Stimulated activated CD4-positive, alpha-beta T cell treated with anti-CD3 and anti-CD28 coated beads, Interleukin-4, amount 100 ng/mL, for 48 hours (primary cell): ENCODE measurements around the gene PITPNC1.
"Not testable (repeated sequence)": the region's sequence is repeated elsewhere in the genome, so short reads cannot be mapped to it uniquely, and the experiment has no call there.

Experiments
- DNase-seq, 2 donors: peaks; one replicate each; pipeline ENCODE4 v3.0.0-alpha.2; 2020; ENCODE audit warnings: low read depth in 2 of 2

Gene PITPNC1

DNA sequence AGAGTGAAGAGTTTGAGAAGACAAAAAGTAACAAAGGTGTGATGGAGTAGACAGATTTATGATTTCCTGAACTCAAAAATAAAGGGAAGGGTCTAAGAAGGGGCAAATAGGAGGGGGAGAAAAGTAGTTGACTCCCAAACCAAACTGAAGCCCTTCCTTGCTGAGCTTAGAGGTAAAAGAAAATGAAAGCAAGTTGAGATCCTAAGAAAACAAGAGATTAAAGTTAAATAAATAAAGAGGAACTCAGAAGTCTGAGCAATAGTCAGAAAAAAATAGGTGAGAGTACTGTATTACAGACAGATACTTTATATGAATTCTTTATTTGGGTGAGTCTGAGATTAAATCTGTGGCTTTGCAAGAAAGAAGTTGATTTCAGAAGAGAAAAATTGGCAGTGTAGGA is 7.4 kb upstream of the PITPNC1 start:
- DNase-seq = no peak

DNA sequence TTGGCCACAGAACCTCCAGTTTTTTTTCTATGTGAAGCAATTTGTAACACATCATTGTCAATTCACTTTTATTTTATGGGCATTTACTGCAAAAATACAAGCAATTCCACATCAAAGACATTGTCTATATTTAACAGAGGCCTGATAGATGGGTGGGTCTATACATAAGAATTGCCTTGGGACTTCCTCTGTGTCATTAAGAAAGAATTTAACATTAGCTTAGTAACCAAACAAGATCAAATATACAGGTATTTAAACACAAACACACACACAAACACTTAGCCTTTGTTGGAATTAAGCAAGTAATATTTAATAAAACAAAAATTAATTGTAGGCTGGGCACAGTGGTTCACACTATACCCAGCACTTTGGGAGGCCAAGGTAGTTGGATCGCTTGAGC is 4.3 kb upstream of the PITPNC1 start:
- DNase-seq = no peak

DNA sequence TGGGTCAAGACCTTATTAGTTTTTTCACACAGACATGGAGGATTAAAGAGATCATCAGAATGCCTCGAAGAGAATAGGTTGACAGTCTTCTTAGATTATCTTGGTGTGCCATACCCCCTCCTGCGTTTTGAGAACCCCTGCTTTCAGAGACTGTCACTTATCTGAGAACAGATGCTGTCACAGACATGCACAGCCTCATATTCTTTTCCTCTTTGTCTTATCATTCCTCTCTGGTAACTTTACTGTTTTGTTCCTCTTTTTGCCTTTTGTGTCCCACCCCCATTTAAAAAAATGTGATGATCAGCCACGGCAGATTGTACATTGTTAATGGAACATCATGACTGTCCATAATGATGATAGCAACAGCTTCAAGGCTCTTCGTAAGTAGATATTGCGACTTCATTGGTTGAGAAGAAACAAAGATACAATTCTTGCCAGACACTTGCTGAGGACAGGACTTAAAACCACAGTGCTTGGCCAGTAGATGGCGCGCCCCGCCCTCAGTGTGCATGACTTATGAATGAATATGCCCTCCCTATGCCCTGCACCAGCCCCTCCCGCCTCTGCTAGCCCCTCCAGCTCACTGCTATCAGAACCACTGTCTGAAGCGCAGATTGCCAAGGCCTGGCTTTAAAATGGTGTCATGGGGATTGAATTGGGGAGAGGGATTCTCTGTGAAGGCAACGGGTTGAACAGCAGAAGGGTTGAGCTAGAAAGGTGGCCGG is 2.6 kb upstream of the PITPNC1 start:
- peak; percentile 81 to 84 for DNase-seq

DNA sequence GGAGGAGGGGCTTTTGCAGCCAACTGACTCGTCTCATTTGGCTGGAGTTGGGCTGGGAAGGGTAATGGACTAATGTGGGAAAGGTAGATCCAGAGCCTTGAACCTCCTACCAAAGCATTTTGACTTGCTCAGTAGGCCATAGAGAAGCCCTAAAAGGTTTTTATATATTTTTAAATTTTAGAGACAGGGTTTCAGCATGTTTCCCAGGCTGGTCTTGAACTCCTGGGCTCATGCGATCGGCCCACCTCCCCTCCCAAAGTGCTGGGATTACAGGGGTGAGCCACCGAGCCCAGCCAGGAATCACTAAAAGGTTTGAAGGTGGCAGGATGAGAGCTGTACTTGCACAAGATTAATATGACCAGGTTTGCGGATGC is 2.0 kb upstream of the PITPNC1 start:
- no peak for DNase-seq

DNA sequence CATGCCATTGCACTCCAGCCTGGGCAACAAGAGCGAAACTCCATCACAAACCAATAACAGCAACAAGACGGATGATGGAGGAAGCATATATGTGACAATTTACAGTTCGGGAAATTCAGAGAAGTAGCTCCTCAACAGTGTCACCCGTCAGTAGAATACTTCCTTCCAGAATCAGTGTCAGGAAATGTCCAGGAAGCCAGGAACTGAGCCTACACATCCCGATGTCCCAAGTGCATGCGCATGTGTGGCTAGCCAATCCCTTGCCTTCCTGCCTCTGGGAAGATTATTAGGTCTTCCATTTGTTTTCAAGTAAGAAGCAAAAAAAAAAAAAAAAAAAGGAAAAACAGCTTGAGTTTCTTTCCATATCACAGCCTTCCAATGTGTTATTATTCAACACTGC is 1.4 kb upstream of the PITPNC1 start:
- DNase-seq = no peak

DNA sequence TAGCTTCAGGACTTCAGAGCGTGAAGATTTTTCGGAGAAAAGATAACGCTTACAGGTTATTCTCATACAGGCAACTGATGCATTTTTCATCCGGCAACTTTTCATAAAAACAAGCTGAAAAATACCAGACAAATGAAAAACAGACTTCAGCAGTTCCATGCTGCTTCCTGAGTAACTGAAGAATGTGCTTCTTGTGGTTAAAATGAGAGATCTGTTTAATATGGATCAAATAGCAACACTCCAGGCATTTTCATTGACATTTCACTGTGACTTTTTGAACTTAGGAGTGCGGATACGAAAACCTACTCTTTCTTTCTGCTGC is 705 bp upstream of the PITPNC1 start:
- DNase-seq = no peak

DNA sequence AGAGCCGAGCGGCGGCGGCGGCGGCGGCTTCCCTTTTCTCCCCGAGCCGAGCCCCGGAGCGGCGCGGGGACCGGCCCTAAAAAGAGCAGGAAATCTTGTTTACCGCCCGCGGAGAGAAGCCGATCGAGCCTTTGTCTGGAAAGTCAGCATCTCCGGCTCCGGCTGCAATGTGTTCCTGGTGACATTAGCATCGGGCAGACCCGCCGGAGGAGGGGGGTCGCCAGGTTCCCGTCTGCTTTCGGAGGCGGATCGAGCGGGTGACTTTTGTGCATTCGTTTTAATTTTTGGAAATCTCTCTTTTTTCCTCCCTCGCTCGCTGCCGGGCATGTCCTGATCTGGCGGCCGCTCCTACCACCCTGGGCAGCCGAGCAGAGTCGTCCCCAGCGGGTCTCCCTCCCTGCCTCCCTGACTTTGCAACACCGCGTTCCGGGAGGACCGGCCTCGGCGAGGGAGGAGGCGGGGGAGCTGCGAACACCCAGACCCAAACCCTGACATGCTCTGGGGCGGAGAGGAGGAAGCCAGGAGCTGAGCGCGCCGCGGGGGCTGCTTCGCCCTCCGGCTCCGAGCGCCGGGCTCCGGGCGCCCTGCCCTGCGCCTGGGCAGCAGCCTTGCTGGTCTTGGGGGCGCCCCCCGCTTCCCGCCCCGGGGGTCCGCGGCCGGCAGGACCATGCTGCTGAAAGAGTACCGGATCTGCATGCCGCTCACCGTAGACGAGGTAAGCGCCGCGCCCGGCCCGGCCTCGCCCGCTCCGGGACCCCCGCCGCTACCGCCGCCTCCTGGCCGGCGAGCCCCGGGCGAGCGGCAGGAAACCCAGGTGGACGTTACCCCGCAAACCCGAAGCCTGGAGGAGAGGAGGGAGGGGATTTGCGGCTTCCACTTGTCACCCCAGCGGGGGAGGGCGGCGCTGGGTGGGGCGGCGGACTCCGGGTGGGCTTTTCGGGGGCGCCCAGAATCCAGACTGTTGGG is 690 bp downstream of the PITPNC1 start:
- DNase-seq = peak in 1 of 2 donors; percentile 39

DNA sequence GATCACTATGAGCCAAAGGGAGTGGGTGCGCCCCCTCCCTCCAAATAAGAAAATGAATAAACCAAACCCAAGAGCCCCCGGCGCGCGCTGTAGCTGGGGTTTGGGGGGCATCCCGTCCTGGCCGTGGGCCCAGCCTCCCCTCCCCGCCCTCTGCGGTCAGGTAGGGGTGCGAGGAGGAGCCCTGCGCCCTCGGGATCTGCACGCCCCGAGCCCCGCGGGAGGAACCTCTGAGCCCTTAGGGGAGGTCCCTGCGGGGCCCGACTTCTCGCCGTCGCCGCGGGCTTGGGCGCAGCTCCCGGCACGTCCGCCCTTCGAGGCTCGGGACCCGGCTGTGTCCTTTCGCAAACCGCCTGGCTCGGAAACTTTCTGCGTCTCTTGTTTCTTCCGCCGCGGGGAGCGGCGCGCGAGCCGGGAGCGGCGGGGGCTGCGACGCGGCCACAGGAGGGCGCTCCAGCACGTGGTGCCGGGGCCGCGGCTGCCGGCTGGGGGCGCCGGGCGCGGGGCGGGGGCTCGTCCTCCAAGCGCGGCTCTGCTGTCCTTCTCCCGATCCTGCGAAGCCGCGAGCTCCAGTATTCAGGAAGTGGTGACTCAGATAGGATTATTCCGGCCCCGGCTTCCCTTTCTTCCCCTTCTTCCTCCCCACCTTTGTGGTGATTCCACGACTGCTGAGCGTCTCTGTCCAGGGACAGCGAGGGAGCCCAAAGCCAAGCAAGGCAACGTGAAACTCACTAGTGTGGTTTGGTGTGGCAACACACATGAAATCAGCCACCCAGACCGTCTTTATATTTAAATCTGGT is 1.6 kb downstream of the PITPNC1 start:
- DNase-seq = peak; percentile 68 to 69

DNA sequence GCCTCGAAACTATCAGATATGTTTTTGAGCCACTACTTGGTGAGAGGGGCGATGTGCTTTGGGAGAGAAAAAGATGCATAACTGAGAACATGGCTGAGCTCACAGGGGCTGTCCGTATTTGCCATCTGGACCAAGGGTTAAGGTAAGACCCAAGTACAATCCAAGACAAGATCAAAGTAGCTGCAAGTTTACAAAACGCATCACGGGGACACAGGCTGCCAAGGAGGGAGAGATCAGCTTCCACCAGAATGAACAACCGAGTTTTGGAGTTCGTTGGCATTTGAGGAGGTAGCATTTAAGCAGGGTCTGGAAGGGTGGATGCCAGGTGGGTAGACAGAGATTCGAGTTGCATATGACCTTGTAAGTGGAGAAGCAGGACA is 2.2 kb downstream of the PITPNC1 start:
- DNase-seq = no peak

DNA sequence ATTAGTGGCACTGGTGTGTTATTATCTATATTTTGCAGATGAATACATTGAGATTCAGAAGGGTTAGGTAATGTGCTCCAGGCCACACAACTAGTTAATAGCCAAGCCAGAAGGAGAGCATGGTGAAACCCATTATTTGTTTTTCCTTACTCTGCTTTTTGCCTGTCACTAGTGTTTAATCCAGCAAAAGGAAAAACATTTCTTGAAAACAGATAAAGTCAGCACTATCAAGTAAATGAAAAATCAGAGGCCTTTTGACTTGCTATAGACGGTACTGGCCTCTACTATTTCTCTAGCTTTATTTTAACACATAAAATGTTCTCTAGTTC is 4.8 kb downstream of the PITPNC1 start:
- no peak for DNase-seq

DNA sequence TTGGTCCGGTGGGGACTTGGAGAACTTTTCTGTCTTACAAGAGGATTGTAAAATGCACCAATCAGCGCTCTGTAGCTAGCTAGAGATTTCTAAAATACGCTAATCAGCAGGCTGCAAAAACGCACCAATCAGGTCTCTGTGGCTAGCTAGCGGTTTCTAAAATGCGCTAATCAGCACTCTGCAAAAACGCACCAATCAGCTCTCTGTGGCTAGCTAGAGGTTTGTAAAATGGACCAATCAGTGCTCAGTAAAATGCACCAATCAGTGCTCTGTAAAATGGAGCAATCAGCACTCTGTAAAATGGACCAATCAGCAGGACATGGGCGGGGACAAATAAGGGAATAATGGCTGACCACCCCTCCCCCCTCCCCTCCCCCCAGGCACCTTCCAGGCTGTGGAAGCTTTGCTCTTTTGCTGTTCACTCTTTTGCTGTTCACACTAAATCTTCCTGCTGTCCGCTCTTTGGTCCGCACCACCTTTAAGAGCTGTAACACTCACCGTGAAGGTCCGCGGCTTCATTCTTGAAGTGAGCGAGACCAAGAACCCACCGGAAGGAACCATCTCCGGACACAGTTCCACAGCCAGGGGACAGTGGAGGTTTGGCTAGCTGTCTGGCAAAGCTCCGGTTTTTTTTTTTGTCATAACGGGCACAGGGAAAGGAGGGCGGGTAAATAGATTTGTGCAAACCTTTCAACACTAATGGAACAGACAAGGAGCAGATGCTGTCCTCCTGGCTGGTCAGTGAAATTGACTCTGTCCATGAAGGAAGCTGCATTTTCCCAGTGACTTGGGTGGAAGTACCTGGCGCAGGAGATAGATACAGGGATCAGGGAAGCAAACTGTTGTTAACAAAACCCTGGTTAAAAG is 8.3 kb downstream of the PITPNC1 start:
- no peak for DNase-seq

DNA sequence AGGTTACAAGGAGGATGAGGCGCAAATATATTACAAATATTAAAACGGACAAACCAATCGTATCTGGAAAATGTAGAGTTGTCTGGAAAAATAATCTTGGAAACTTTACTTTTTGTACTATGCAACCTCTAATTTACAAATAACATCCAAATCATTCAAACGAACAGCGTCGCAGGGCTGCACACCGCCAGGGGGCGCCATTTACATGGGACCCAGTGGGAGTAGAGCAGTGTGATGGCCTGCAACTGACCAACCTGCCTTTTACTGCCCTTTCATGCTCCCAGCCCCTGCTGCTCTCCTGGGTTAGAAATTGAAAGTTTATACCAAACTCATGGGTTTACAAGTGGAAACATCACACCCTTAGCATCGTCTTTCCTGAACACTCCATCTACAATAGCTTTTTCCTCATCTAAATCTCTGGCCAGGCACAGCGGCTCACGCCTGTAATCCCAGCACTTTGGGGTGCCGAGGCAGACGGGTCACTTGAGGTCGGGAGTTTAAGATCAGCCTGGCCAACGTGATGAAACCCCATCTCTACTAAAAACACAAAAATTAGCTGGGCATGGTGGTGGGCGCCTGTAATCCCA is 10.0 kb downstream of the PITPNC1 start:
- peak; percentile 68 to 81 for DNase-seq

DNA sequence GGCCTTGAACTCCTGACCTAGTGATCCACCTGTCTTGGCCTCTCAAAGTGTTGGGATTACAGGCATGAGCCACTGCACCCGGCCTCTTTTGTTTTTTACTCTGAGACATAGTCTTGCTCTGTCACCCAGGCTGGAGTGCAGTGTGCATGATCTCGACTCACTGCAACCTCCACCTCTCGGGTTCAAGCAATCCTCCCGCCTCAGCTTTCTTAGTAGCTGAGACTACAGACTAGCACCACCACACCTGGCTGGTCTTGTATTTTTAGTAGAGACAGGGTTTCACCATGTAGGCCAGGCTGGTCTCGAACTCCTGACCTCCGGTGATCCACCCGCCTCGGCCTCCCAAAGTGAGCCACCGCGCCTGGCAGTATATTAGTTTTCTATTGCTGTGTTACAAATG is 11.5 kb downstream of the PITPNC1 start:
- not testable (repeated sequence) for DNase-seq

DNA sequence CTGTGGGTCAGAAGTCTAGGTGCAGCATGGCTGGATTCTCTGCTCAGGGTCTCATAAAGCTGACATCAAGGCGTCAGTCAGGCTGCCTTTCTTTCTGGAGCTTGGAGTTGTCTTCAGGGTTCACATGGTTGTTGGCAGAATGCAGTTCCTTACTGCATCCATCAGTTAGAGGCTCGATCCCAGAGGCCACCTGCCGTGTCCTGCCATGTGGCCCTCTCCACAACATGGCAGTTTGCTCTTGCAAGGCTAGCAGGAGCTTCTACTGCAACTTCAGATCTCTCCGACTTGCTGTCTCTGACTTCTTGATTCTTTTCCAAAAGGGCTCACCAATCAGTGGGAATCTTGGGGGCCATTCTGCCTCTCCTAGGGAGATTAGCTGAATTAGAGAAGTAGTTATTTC is 11.9 kb downstream of the PITPNC1 start:
- no peak for DNase-seq

DNA sequence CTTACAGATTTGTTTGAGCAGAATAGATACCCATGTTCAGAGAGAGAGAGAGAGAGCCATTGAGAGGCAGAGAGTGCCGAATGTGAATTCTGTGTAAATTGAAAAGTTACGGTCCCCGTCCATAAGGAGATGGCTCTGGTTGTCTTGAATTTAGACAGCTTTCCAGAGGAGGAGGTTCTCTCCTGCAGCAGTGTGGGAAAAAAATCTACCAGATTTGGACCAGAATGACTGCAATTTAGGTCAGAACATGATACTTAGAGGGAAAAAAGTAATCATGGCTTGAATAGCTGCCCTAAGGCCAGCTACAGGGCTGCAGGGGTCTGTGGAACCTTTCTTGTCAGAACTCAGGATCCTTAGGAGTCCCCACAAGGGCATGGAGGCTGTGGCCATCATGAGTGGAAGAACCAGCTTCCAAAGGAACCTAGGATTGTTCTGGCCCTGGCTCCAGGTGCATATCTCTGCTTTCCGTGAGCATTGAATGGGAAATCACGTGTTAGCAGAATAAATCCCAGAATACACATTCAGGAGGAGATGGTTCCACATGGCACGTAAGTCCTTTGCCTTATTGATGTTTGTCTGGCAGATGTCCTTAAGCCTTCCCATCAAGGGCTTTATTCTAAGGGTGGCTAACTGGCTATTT is 13.0 kb downstream of the PITPNC1 start:
- DNase-seq = no peak

DNA sequence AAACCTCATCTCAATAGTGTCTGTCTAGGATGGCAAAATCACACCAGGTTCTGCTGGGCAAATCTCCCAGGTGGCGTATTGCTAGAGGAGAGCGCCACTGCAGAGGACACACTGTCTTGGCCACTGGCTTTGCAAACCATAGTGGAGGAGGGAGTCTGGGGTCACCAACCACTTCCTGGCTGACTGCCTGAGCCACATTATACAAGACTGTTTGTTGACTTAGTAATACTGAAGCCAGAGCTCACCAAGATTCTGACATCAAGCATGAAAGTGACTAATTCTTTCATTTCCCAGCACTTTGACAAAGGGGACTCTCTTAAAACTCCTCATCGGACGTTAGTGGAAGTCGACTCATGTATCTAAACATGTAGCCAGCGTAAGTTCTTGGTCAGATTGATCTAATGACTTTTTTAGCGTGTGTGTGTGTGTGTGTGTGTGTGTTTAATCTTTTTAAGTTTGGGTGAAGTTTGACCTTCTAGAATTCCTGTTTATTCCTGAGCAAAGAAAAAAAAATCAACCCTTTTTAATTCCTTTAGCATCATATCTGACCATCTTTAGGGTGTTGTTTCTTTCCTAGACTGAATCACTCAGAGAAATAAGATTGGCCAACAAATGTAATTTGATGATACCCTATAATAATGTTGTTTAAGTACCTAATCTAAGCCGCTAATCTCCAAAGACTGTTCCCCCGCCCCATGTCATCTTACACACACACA is 13.7 kb downstream of the PITPNC1 start:
- peak in 1 of 2 donors; percentile 66 for DNase-seq

DNA sequence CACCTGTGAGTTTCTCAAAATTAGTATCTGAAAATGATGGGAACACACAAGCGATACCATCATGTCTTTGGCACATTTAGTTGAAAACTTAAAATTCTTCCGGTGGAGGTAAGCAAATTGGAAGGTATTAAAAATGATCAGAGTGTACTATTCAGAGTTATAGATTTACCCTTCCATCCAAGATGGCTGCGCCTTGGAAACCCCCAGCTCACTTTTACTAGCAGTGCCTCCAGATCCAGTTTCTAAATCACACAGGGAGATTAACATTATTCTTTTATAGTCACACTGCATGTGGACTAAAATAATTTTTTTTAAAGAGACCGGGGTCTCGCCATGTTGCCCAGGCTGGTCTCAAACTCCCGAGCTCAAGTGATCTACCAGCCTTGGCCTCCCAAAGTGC is 15.0 kb downstream of the PITPNC1 start:
- DNase-seq = no peak

DNA sequence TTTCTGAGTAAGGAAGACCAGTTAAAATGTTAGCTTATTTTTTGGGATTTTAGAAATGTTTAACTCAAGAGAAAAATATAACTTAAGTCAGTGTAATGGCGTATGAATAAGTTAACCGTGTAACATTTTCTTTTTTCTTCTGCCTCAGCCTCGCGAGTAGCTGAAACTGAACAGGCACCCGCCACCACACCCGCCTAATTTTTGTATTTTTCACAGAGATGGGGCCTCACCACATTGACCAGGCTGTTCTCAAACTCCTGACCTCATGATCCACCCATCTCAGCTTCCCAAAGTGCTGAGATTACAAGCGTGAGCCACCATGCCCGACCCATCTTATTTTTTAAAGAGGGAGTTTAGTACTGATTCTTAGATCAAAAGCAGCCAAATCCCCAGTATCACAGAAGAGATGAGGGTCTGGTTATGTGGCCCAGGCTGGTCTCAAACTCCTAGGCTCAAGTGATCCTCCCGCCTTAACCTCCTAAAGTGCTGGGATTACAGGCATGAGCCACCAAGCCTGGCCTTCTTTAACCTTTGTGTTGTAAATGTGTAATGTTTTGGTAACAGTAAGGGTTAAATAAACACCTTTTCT is 16.8 kb downstream of the PITPNC1 start:
- no peak for DNase-seq

DNA sequence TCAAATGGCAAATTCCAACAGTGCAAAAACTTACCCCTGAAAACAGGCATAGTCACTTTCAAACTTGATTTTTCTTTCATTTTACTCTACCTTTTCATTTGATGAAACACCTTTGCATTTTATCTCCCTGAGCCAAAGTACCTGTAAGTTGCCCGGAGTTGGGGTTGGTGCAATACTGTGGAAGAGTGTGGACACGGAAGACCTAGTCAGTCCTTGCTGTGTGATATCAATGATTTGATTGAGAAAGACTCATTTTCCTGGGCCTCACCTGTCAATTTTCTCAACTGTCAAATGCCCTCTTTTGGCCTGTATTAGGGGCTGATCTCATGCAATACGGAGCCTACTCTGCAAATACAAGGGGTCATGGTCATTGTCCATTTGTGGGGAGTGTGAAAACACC is 22.6 kb downstream of the PITPNC1 start:
- no peak for DNase-seq

DNA sequence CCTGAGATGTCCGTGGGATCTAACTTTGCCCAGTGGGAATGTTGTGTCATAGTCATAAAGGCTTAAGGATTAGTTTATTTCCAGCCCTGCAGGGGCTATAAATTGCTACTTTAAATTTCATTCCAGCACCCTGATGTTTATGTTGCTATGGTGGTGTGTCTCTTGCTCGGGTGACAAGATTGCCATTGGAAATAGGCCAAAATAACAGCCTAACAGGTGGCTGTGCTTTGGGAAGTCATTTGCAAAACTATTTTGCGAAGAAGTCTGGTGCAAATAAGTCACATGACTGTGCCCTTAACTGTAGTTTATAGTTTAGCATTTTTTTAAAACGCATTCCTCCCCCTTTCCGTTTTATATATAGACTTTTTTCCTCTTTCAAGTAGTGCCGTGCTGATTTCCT is 23.1 kb downstream of the PITPNC1 start:
- DNase-seq = no peak
